Measurements from ENCODE around the gene CYCS. TPM values are rescaled to one million over a fixed set of nuclear protein-coding genes. Genes with fewer than 3 reads are reported as not detected.
"Not testable (repeated sequence)": the region's sequence is repeated elsewhere in the genome, so short reads cannot be mapped to it uniquely, and the experiment has no call there.

Gene CYCS
- total RNA-seq, 1 experiment from 2014 or later = 67.8 TPM

DNA sequence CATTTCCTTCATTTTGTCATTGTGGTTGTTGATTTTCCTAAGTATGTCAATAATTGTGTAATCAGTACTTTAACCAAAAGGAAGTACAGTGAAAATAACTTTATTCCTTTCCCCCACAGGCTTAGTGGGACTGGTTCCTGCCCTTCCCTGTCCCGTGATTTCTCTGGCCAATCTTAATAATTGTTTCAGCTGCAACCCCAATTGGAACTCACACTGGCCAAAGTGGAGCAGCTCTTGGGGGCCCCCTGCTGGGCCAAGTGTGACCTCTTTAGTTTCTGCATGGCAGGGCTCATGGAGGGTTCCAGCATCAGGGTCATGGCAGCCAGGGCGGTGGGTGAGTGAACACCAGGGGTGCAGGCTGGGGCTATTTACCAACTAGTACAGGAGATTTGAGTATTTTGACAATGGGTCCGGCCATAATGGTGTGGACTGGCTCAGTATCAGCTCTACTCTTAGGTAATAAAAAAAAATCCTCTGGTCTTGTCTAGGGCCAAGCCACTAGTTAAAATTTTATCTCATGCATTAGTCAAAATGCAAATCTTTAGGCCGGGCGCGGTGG is 31.7 kb downstream of the CYCS start:
- Histone ChIP-seq H3K36me3 (no peaks in the 10 kb centered on the region), H3K27me3 (no peaks in the 10 kb centered on the region), H3K9me3 (no peaks in the 10 kb centered on the region), H3K4me3 (no peak overlapping the region)
- peak; percentile 76 for DNase-seq

DNA sequence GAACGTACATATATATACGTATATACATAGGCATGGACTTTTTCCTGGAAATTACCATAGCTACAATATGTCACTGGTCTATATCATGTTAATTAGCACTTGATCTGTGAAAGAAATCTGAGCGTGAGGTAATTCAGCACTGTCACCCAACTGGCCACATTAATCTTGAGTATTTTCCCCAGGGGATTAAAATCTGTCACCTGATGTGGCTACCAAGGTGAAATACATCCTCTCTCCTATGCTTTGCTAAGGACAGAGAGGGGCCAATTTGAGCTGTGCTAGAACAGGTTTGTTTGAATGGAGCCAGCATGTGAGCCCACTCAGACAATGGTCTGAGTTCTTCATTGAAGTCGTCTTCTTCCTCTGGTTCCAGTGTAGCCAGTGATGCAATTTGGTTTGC is 33.3 kb downstream of the CYCS start:
- Histone ChIP-seq H3K27me3 (no peaks in the 10 kb centered on the region), H3K4me3 (no peak overlapping the region), H3K9me3 (no peaks in the 10 kb centered on the region), H3K36me3 (no peaks in the 10 kb centered on the region)
- no peak for DNase-seq

DNA sequence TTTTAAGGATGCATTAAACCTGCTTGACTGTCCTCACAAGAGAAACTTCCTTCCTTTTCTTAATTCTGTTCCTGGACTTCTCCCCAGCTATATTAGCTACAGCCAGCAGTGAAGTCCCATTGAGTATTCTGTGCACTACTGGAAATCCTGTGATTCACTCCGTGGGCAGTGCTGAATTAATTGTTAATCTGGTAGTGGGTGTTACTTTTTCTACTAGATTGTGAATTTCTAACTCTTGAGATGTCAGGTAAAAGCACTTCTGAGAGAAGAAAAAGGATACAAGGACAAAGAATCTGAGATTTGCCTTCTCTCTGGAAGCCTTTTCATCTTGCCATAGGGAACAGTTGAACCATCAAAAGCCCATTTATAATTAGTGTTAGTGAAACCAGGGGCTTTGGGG is 33.9 kb downstream of the CYCS start:
- DNase-seq = no peak
- H3K36me3 ChIP-seq = no peaks in the 10 kb centered on the region
- H3K27me3 ChIP-seq = no peaks in the 10 kb centered on the region
- no peak overlapping the region for H3K4me3 ChIP-seq
- H3K9me3 ChIP-seq = no peaks in the 10 kb centered on the region

GRCh38 chr7:25090374-25090773 is 34.7 kb downstream of the CYCS start:
- Histone ChIP-seq H3K4me3 (no peak overlapping the region), H3K36me3 (no peaks in the 10 kb centered on the region), H3K27me3 (no peaks in the 10 kb centered on the region), H3K9me3 (no peaks in the 10 kb centered on the region)
- DNase-seq = no peak

DNA sequence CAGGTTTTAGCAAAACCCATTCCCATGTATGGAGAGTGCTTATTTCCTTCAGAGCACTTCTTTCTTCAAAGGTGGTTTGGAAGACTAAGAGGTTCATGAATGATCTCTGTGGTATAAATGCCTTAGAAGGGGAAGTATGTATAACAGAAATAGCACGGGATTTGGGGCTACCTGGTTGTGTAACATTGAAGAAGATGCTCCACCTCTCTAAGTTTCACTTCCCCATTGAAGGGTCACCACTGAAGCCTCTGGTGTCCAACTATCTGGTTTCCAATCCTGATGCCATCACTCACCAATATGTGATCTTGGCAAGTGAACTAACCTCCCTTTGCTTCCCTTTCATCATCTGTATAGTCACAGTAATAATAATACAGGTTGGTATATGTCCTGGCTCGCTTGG is 37.2 kb downstream of the CYCS start:
- H3K27me3 ChIP-seq = no peaks in the 10 kb centered on the region
- no peaks in the 10 kb centered on the region for H3K9me3 ChIP-seq
- H3K36me3 ChIP-seq = no peaks in the 10 kb centered on the region
- no peak for DNase-seq
- no peak overlapping the region for H3K4me3 ChIP-seq

- H3K36me3 ChIP-seq = no peaks in the 10 kb centered on the region
- no peak for DNase-seq
- no peaks in the 10 kb centered on the region for H3K27me3 ChIP-seq
- H3K4me3 ChIP-seq = no peak overlapping the region
- no peaks in the 10 kb centered on the region for H3K9me3 ChIP-seq
Observed at GRCh38 chr7:25084821-25085220, 40.2 kb downstream of the CYCS start.

DNA sequence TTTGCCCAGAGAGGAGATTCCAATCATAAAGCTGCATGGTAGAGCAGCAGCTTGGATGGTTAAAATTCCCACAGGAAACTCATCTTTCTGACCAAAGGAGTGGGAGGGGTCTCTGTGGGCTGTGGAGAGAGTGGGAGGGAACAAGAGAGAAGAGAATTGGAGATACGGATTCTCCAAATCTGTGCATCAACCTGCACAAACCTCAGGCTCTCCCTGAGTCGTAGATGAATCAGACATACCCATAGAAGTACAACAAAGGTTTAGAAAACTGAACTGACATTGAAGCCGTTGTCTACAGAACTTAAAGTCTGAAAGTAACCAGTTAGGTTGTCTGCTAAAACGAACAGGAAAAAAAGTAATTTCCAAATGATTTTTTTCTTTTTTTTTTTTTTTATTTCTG is 41.9 kb downstream of the CYCS start:
- no peaks in the 10 kb centered on the region for H3K9me3 ChIP-seq
- H3K27me3 ChIP-seq = no peaks in the 10 kb centered on the region
- no peak for DNase-seq
- H3K4me3 ChIP-seq = no peak overlapping the region
- no peaks in the 10 kb centered on the region for H3K36me3 ChIP-seq

DNA sequence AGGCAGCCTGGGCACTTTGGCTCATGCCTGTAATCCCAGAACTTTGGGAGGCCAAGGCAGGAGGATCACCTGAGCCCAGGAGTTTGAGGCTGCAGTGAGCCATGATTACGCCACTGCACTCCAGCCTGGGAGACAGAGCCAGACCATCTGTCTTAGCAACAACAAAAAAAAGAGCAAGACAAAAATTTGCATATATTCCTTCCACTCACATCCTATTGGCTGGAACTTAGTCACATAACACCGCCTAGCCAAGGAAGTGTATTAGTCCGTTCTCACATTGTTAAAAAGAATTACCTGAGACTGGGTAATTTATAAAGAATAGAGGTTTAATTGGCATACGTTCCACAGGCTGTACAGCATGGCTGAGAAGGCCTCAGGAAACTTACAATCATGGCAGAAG is 43.0 kb downstream of the CYCS start:
- not testable (repeated sequence) for DNase-seq, H3K36me3 ChIP-seq, H3K9me3 ChIP-seq, H3K27me3 ChIP-seq, H3K4me3 ChIP-seq

DNA sequence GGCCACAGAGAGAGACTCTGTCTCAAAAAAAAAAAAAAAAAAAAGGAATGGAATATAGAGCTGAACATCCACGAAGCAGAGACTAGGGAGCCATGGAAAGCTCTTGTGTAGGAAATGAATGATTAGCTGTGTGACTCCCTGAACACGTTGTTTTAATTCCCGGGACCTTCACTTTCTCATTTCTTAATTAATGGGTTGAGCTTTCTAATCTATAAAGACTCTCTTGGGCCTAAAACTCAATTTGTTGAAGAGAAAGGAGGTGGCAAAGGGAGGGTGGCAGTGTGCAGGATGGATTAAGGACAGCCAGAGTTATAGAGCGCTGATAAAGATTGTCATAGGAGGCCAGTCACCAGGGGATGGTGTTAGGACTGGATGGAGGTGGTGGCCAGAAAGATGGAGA is 48.0 kb downstream of the CYCS start:
- no peaks in the 10 kb centered on the region for H3K27me3 ChIP-seq
- H3K9me3 ChIP-seq = no peaks in the 10 kb centered on the region
- no peak for DNase-seq

DNA sequence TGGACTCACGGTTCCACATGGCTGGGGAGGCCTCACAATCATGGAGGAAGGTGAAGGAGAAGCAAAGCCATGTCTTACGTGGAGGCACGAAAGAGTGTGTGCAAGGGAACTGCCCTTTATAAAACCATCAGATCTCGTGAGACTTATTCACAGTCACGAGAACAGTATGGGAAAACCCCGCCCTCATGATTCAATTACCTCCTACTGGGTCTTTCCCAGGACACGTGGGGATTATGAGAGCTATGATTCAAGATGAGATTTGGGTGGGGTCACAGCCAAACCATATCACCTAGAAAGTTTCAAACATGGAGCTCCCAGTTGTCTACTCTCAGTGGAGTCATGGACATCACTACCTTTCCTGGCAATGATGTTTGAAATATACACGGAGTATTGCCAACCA is 49.6 kb downstream of the CYCS start:
- Histone ChIP-seq H3K9me3 (no peaks in the 10 kb centered on the region), H3K4me3 (no peak overlapping the region), H3K36me3 (no peaks in the 10 kb centered on the region), H3K27me3 (no peaks in the 10 kb centered on the region)
- DNase-seq = peak; percentile 9

More for the DNA sequence above, 48.0 kb downstream of the CYCS start:
- Histone ChIP-seq H3K4me3 (no peak overlapping the region), H3K36me3 (no peaks in the 10 kb centered on the region)

- no peak overlapping the region for H3K4me3 ChIP-seq
- no peaks in the 10 kb centered on the region for H3K9me3 ChIP-seq
- H3K36me3 ChIP-seq = no peaks in the 10 kb centered on the region
- H3K27me3 ChIP-seq = no peaks in the 10 kb centered on the region
- peak; percentile 84 for DNase-seq
Observed at GRCh38 chr7:25073451-25073850, 51.6 kb downstream of the CYCS start.

Other genes starting within 250 kb of the CYCS start
- 2.3 and 5.6 TPM in 2 replicates for gene OSBPL3, start 145.1 kb downstream of the CYCS start, total RNA-seq (2014; rRNA removed; shearing (Covaris generic); ENCODE audit: low replicate concordance)
- not detected in 2 replicates for gene NPVF, start 103.2 kb upstream of the CYCS start, total RNA-seq (2014; rRNA removed; shearing (Covaris generic); ENCODE audit: low replicate concordance)